Astrocyte of the spinal cord (primary cell): ENCODE data around the gene GMPR2.

Source experiments
- DNase-seq: peaks from one replicate; pipeline ENCODE4 v3.0.0; 2011; ENCODE audit warnings: low read depth, low spot score
- H3K4me3 ChIP-seq: 2 replicates; pipeline ENCODE4 v1.5.1; 2011; ENCODE audit warnings: low read depth, mild to moderate bottlenecking, low read length, moderate library complexity
- in situ Hi-C: cut with HindIII; loops from 2 replicates; pipeline ENCODE4 v1.10.0; 2017; ENCODE audit warnings: low sequenced_read_pairs
- TF ChIP-seq, protein P1 (sequence below): IDR thresholded peaks from 2 replicates; pipeline ENCODE4 v1.5.1; 2012; ENCODE audit warnings: low read depth, mild to moderate bottlenecking, low read length, inconsistent platforms

Gene GMPR2

DNA sequence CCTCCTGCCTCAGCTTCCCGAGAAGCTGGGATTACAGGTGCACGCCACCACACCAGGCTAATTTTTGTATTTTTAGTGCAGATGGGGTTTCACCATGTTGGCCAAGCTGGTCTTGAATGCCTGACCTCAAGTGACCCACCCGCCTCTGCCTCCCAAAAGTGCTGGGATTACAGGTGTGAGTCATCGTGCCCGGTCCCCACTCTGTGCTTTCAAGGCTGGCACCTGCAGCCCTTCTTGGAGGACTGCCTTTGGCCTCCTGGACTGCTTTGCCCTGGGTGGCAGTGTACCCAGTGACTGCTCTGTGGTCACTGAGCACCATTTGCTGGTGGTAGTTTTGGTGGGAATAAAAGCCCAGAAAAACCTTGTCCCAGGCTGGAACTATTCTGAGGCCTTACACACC lies 54.3 kb downstream of the GMPR2 start:
- in situ Hi-C loops: no loop called here
- TF ChIP-seq, protein P1, sequence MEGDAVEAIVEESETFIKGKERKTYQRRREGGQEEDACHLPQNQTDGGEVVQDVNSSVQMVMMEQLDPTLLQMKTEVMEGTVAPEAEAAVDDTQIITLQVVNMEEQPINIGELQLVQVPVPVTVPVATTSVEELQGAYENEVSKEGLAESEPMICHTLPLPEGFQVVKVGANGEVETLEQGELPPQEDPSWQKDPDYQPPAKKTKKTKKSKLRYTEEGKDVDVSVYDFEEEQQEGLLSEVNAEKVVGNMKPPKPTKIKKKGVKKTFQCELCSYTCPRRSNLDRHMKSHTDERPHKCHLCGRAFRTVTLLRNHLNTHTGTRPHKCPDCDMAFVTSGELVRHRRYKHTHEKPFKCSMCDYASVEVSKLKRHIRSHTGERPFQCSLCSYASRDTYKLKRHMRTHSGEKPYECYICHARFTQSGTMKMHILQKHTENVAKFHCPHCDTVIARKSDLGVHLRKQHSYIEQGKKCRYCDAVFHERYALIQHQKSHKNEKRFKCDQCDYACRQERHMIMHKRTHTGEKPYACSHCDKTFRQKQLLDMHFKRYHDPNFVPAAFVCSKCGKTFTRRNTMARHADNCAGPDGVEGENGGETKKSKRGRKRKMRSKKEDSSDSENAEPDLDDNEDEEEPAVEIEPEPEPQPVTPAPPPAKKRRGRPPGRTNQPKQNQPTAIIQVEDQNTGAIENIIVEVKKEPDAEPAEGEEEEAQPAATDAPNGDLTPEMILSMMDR: no peak
- DNase-seq: no peak
- H3K4me3 ChIP-seq: no peak overlapping the region
